ENCODE measurements around the gene MPZL2.

MPZL2 gene

DNA sequence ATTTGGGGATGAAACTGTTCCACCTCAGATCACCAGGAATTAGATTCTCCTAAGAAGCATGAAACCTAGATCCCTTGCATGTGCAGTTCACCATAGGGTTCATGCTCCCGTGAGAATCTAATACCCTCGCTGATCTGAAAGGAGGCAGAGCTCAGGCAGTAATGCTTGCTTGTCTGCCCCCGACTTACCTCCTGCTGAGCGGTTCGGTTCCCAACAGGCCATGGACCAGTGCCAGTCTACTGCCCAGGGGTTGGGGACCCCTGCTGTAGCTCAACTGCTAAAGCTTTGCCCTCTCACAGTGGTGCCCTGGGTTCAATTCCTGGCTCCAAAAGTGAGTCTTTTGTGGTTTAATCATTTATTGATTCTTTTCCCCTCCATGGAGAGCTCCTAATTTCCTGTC is 42.7 kb downstream of the MPZL2 start:
- Histone ChIP-seq H3K9ac (ENCODE audit: low read length) (no peak overlapping the region), H3K79me2 (ENCODE audit: low read length) (no peaks in the 10 kb centered on the region), H2AFZ (ENCODE audit: low read depth, low read length) (no peak overlapping the region), H3K9me3 (ENCODE audit: insufficient read depth, low read length) (no peaks in the 10 kb centered on the region), H3K27ac (ENCODE audit: low read length) (no peak overlapping the region), H3K4me2 (ENCODE audit: low read length) (no peak overlapping the region), H4K20me1 (ENCODE audit: insufficient read depth, low read length) (no peaks in the 10 kb centered on the region), H3K27me3 (ENCODE audit: low read depth, low read length) (peaks cover 5% of the 10 kb centered on the region), H3K4me3 (ENCODE audit: low read length) (no peak overlapping the region), H3K36me3 (replicated peaks; ENCODE audit: low read depth, low read length) (no peaks in the 10 kb centered on the region), H3K4me1 (ENCODE audit: low read length) (peaks cover 30% of the 10 kb centered on the region)
- TF ChIP-seq EZH2phosphoT487 (IDR thresholded peaks at IDR 0.05; ENCODE audit: low read depth), result no peak
- TF ChIP-seq, protein P1, sequence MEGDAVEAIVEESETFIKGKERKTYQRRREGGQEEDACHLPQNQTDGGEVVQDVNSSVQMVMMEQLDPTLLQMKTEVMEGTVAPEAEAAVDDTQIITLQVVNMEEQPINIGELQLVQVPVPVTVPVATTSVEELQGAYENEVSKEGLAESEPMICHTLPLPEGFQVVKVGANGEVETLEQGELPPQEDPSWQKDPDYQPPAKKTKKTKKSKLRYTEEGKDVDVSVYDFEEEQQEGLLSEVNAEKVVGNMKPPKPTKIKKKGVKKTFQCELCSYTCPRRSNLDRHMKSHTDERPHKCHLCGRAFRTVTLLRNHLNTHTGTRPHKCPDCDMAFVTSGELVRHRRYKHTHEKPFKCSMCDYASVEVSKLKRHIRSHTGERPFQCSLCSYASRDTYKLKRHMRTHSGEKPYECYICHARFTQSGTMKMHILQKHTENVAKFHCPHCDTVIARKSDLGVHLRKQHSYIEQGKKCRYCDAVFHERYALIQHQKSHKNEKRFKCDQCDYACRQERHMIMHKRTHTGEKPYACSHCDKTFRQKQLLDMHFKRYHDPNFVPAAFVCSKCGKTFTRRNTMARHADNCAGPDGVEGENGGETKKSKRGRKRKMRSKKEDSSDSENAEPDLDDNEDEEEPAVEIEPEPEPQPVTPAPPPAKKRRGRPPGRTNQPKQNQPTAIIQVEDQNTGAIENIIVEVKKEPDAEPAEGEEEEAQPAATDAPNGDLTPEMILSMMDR (IDR thresholded peaks at IDR 0.05; ENCODE audit: low read depth, low read length), result no peak

- no peak overlapping the region for H3K27ac ChIP-seq (ENCODE audit: low read length)
- TF ChIP-seq EZH2phosphoT487 (IDR thresholded peaks at IDR 0.05; ENCODE audit: low read depth), result no peak
- TF ChIP-seq, protein P1 (IDR thresholded peaks at IDR 0.05; ENCODE audit: low read depth, low read length), result no peak
- no peaks in the 10 kb centered on the region for H3K36me3 ChIP-seq (replicated peaks; ENCODE audit: low read depth, low read length)
- no peak overlapping the region for H3K4me2 ChIP-seq (ENCODE audit: low read length)
- H3K79me2 ChIP-seq (ENCODE audit: low read length), result no peaks in the 10 kb centered on the region
- no peaks in the 10 kb centered on the region for H4K20me1 ChIP-seq (ENCODE audit: insufficient read depth, low read length)
- peaks cover 5% of the 10 kb centered on the region for H3K27me3 ChIP-seq (ENCODE audit: low read depth, low read length)
- no peaks in the 10 kb centered on the region for H3K9me3 ChIP-seq (ENCODE audit: insufficient read depth, low read length)
- H3K4me3 ChIP-seq (ENCODE audit: low read length), result no peak overlapping the region
- no peak overlapping the region for H3K9ac ChIP-seq (ENCODE audit: low read length)
- no peak overlapping the region for H2AFZ ChIP-seq (ENCODE audit: low read depth, low read length)
- H3K4me1 ChIP-seq (ENCODE audit: low read length), result peaks cover 39% of the 10 kb centered on the region
Measured at GRCh38 chr11:118219732-118220131, 44.4 kb downstream of the MPZL2 start.

GRCh38 chr11:118219244-118219643 is 44.9 kb downstream of the MPZL2 start:
- Histone ChIP-seq H3K4me2 (ENCODE audit: low read length) (no peak overlapping the region), H3K9ac (ENCODE audit: low read length) (no peak overlapping the region), H3K4me3 (ENCODE audit: low read length) (no peak overlapping the region), H3K36me3 (replicated peaks; ENCODE audit: low read depth, low read length) (no peaks in the 10 kb centered on the region), H4K20me1 (ENCODE audit: insufficient read depth, low read length) (no peaks in the 10 kb centered on the region), H3K27me3 (ENCODE audit: low read depth, low read length) (peaks cover 5% of the 10 kb centered on the region), H3K27ac (ENCODE audit: low read length) (no peak overlapping the region), H2AFZ (ENCODE audit: low read depth, low read length) (no peak overlapping the region), H3K9me3 (ENCODE audit: insufficient read depth, low read length) (no peaks in the 10 kb centered on the region), H3K4me1 (ENCODE audit: low read length) (peaks cover 39% of the 10 kb centered on the region), H3K79me2 (ENCODE audit: low read length) (no peaks in the 10 kb centered on the region)
- TF ChIP-seq, protein P1 (IDR thresholded peaks at IDR 0.05; ENCODE audit: low read depth, low read length), result no peak
- no peak for TF ChIP-seq EZH2phosphoT487 (IDR thresholded peaks at IDR 0.05; ENCODE audit: low read depth)

GRCh38 chr11:118217575-118217974 is 46.5 kb downstream of the MPZL2 start:
- peaks cover 52% of the 10 kb centered on the region for H3K4me1 ChIP-seq (ENCODE audit: low read length)
- TF ChIP-seq, protein P1 (IDR thresholded peaks at IDR 0.05; ENCODE audit: low read depth, low read length), result no peak
- no peak for TF ChIP-seq EZH2phosphoT487 (IDR thresholded peaks at IDR 0.05; ENCODE audit: low read depth)

More at GRCh38 chr11:118217575-118217974, 46.5 kb downstream of the MPZL2 start:
- Histone ChIP-seq H3K27me3 (ENCODE audit: low read depth, low read length) (peaks cover 18% of the 10 kb centered on the region), H2AFZ (ENCODE audit: low read depth, low read length) (no peak overlapping the region), H3K27ac (ENCODE audit: low read length) (no peak overlapping the region), H4K20me1 (ENCODE audit: insufficient read depth, low read length) (no peaks in the 10 kb centered on the region), H3K9me3 (ENCODE audit: insufficient read depth, low read length) (no peaks in the 10 kb centered on the region), H3K9ac (ENCODE audit: low read length) (no peak overlapping the region), H3K79me2 (ENCODE audit: low read length) (no peaks in the 10 kb centered on the region), H3K4me2 (ENCODE audit: low read length) (peak overlapping the region; percentile 61), H3K4me3 (ENCODE audit: low read length) (no peak overlapping the region; the same call in 1 of the 2 replicates), H3K36me3 (replicated peaks; ENCODE audit: low read depth, low read length) (no peaks in the 10 kb centered on the region)
